Thymus (tissue), 11 donors: ENCODE data around the gene UCHL5. TPM values are rescaled to one million over a fixed set of nuclear protein-coding genes. Genes with fewer than 3 reads are reported as not detected.

Experiments used
- DNase-seq, 9 donors: peaks; one replicate each; pipeline ENCODE4 v3.0.0-alpha.2; 2013; ENCODE audit warnings: low spot score in 9 of 9, low read depth in 6 of 9, missing footprints in 1 of 9
- H3K27ac ChIP-seq, 2 donors: one replicate each; pipeline ENCODE4 v1.5.1; 2013; ENCODE audit warnings: control low read depth in 1 of 2, low read depth in 1 of 2, low read length in 1 of 2, mild to moderate bottlenecking in 1 of 2, moderate library complexity in 1 of 2
- H3K27me3 ChIP-seq, 2 donors: one replicate each; pipeline ENCODE4 v1.5.1; 2013; ENCODE audit warnings: low read length in 1 of 2; ENCODE audit not compliant: control insufficient read depth in 2 of 2, insufficient read depth in 1 of 2
- H3K36me3 ChIP-seq, 2 donors: one replicate each; pipeline ENCODE4 v1.5.1; 2013; ENCODE audit warnings: low read length in 1 of 2, mild to moderate bottlenecking in 1 of 2, moderate library complexity in 1 of 2; ENCODE audit not compliant: control insufficient read depth in 2 of 2, insufficient read depth in 2 of 2
- H3K4me1 ChIP-seq, 2 donors: one replicate each; pipeline ENCODE4 v1.5.1; 2013; ENCODE audit warnings: low read length in 2 of 2; ENCODE audit not compliant: control insufficient read depth in 2 of 2, insufficient read depth in 2 of 2
- H3K4me3 ChIP-seq, 2 donors: one replicate each; pipeline ENCODE4 v1.5.1; 2013; ENCODE audit warnings: low read length in 2 of 2, control low read depth in 1 of 2, mild to moderate bottlenecking in 1 of 2
- H3K9me3 ChIP-seq, 2 donors: one replicate each; pipeline ENCODE4 v1.5.1; 2013; ENCODE audit warnings: low read length in 1 of 2, mild to moderate bottlenecking in 1 of 2; ENCODE audit not compliant: control insufficient read depth in 2 of 2, insufficient read depth in 1 of 2
- WGBS: extraction: QIAGEN DNeasy Blood & Tissue Kit; methylation state at CpG from one replicate; pipeline ENCODE4 v1.1.7; 2013; 5-methylcytosine and 5-hydroxymethylcytosine counted together
- polyA plus RNA-seq: library from polyadenylated mRNA; stranded (reverse); fragments of 200-250 nt; gene quantifications from one replicate; pipeline ENCODE4 v1.2.3, GENCODE V29; 2013
- total RNA-seq: library from RNA; stranded (reverse); fragments of 120-200 nt; gene quantifications from one replicate; pipeline ENCODE4 v1.2.4, GENCODE V29; 2013
- donor health status: healthy.

UCHL5 gene
- total and polyA plus RNA-seq, 2 donors: 17.4 to 24.5 TPM

DNA sequence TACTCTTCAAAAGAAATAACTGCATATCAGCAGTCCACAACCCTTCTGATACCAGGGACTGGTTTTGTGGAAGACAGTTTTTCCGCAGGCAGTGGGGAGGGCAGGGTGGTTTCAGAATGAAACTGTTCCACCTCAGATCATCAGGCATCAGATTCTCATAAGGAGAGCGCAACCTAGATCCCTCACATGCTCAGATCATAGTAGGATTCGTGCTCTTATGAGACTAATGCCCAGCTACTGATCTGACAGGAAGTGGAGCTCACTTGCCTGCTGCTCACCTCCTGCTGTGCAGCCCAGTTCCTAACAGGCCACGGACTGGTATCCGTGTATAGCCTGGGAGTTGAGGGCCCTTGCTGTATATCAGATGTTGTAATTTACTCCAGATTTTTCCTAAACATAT lies 11.8 kb upstream of the UCHL5 start:
- H3K27ac ChIP-seq: no peak overlapping the region
- no peaks in the 10 kb centered on the region for H3K4me1 ChIP-seq
- peaks cover 7 to 28% of the 10 kb centered on the region in 2 donors for H3K36me3 ChIP-seq
- H3K27me3 ChIP-seq: no peaks in the 10 kb centered on the region
- DNase-seq: no peak
- no peak overlapping the region for H3K4me3 ChIP-seq
- WGBS: 94% methylated on average over 5 of the region's 5 CpGs
- H3K9me3 ChIP-seq: no peaks in the 10 kb centered on the region

DNA sequence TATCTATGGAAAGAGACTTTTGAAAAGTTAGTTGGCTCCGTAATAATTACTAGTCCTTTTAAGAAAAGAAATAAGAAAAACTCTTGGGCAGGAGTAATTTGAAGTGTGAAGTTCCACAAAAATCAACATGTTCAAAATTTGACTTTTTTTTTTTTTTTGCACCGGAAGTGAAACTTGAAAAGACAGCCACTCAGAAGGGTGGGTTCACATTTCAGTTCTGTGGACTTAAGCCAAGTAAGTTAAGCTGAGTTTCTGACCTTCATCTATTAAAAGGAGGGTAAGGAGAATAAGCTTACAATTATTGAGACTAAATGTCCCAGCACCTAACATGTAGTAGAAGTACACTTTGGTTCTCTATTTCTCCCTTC lies 11.2 kb upstream of the UCHL5 start:
- no peaks in the 10 kb centered on the region for H3K9me3 ChIP-seq
- no peak for DNase-seq
- no peaks in the 10 kb centered on the region for H3K4me1 ChIP-seq
- H3K27me3 ChIP-seq: no peaks in the 10 kb centered on the region
- no peak overlapping the region for H3K27ac ChIP-seq
- 76% methylated on average over 2 of the region's 2 CpGs for WGBS
- no peak overlapping the region for H3K4me3 ChIP-seq
- H3K36me3 ChIP-seq: peaks cover 7 to 28% of the 10 kb centered on the region in 2 donors

DNA sequence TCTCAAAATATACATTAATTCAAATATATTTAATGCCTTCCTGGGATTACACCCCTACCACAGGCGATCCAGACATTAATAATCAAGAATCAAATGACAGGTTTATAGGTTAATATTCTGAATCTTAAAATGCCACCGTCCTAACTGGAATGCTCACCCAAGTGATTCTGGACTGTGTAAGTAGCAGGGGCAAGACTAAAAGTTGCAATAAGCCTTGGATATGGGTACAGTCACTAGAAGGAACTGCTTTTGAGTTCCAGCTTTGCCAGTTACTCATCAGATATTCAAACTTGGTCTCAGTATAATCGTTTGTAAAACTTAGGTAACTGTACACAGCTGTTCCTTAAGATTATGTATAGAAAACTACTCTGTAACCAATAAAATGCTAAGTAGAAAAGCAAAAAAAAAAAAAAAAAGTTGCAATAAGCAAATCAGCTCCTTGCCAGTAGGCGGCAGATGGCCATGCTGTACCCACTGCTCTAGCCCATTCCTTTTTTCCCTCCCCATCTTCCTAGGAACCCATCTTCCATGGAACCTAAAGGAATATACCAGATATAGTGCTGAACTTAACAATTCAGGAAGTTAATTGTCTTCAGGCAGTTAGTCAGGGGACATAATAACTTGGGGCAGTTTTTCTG lies 10.7 kb upstream of the UCHL5 start:
- peaks cover 7 to 26% of the 10 kb centered on the region in 2 donors for H3K36me3 ChIP-seq
- H3K27me3 ChIP-seq: no peaks in the 10 kb centered on the region
- no peak for DNase-seq
- whole genome bisulfite sequencing: 94% methylated on average over 4 of the region's 4 CpGs
- no peak overlapping the region for H3K27ac ChIP-seq
- H3K4me3 ChIP-seq: no peak overlapping the region
- no peaks in the 10 kb centered on the region for H3K4me1 ChIP-seq
- no peaks in the 10 kb centered on the region for H3K9me3 ChIP-seq

DNA sequence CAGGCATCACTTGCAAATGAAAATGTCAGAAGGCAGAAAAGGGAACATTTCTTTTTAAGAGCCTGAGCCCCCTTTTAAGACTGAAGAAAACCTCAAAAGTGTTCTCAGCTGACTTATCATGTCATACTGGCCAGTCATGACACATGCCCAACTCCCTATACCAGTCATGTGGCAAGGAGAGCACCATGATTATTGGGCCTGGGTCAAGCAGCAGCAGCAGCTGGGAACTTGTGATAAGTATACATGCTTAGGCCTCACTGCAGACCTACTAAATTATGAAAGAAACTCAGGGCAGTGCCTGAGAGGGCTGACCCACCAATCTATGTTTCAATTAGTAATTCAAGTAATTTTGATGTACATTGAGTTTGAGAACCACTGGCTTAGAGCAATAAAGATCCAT lies 8.9 kb upstream of the UCHL5 start:
- H3K9me3 ChIP-seq: no peaks in the 10 kb centered on the region
- no peaks in the 10 kb centered on the region for H3K4me1 ChIP-seq
- no peak overlapping the region for H3K27ac ChIP-seq

DNA sequence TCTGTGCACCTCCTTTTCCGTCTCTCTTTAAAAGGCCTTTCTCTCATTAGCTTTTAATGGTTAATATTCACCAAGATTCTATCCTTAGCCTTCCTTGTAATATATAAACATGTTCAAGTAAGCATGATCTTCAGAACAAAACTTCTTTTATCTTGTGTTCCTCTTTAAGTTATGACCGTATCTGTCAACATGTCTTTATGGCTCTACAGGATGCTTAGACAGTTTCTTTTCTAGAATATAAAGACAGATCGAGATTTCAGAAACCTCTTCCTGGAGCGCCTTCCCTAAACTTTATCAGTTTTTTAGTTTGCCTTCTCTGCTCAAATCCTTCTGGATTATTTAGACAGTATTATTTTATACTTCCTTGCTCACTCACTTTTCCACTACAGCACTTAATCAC lies 7.4 kb upstream of the UCHL5 start:
- no peak for DNase-seq
- no peaks in the 10 kb centered on the region for H3K4me1 ChIP-seq

More for the DNA sequence above, 8.9 kb upstream of the UCHL5 start:
- Histone ChIP-seq H3K36me3 (peaks cover 7 to 20% of the 10 kb centered on the region in 2 donors), H3K4me3 (no peak overlapping the region), H3K27me3 (no peaks in the 10 kb centered on the region)
- DNase-seq: no peak

DNA sequence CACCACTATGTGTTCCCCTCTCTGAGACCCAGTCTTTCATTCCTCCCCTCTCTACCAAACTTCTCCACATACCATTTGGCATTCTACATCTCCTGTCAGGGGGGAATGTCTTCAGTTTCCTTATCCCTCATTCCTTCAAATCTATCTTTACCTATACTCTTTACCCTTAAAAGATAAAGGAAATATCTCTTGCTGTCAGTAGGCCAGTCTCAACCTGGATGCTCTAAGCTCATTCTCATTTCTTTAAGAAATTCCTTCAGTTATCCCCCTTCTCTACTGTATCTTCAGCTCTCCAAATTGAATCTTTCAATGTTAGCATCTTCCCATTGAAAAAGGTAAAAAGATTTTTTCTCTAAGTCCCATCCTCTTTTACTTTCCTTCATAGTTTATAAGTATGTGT lies 6.8 kb upstream of the UCHL5 start:
- Histone ChIP-seq H3K4me3 (no peak overlapping the region), H3K9me3 (no peaks in the 10 kb centered on the region), H3K27ac (no peak overlapping the region), H3K27me3 (no peaks in the 10 kb centered on the region), H3K36me3 (peaks cover 6 to 15% of the 10 kb centered on the region in 2 donors), H3K4me1 (peaks cover 0 to 2% of the 10 kb centered on the region in 2 donors)
- no peak for DNase-seq

More for the DNA sequence above, 7.4 kb upstream of the UCHL5 start:
- H3K9me3 ChIP-seq: no peaks in the 10 kb centered on the region
- peaks cover 7 to 15% of the 10 kb centered on the region in 2 donors for H3K36me3 ChIP-seq
- WGBS: 92% methylated on average over 4 of the region's 4 CpGs
- H3K27me3 ChIP-seq: no peaks in the 10 kb centered on the region
- H3K27ac ChIP-seq: no peak overlapping the region
- no peak overlapping the region for H3K4me3 ChIP-seq

DNA sequence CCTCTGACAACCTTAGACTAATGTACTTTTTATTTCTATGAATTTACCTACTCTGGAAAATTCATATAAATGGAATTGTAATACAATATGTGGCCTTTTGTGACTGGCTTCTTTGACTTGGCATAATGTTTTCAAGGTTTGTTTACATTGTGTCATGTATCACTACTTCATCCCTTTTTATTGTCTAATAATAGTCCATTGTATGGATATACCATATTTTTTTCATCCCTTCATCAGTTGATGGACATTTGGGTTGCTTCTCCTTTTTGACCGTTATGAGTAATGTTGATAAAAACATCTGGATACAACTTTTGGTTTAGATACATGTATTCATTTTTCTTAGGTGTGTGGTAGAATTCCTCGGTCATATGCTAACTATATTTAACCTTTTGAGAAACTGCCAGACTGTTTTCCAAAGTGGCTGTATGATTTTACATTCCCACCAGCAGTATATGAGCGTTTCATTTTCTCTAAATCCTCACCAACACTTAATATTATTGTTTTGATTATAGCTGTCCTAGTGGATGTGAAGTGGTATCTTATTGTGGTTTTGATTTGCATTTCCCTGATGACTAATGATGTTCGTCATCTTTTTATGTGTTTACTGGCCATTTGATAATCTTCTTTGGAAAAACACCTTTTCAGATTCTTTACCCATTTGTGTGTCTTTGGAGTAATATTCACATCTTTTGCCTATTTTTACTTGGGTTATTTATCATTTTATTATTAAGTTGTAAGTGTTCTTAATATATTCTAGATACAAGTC lies 3.7 kb upstream of the UCHL5 start:
- WGBS: 94% methylated on average over 4 of the region's 4 CpGs
- no peak for DNase-seq
- Histone ChIP-seq H3K4me3 (no peak overlapping the region), H3K27me3 (no peaks in the 10 kb centered on the region), H3K36me3 (no peaks in the 10 kb centered on the region), H3K9me3 (peaks cover 0 to 6% of the 10 kb centered on the region in 2 donors), H3K27ac (no peak overlapping the region), H3K4me1 (peaks cover 0 to 2% of the 10 kb centered on the region in 2 donors)

DNA sequence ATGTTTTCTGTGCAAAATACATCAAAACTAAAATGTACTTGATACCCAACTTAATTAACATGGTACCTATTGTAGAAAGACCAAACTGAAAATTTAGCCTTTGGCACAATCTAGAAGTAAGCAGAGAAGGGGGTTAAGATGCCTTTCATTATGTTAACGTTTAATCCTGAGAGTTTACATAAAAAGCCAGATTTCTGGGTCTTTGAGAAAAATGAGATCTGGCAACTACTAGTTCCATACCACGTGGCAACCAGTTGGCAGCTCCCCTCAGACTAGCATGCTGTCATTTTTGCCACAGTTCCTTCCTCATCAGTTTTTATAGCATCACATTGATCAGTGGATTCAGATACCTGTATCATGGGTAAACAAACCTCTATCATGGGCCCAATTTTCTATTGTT lies 1.8 kb upstream of the UCHL5 start:
- H3K27me3 ChIP-seq: no peaks in the 10 kb centered on the region
- peaks cover 0 to 6% of the 10 kb centered on the region in 2 donors for H3K4me1 ChIP-seq
- H3K36me3 ChIP-seq: no peaks in the 10 kb centered on the region
- H3K27ac ChIP-seq: peak overlapping the region in 1 of 2 donors; percentile 4
- H3K9me3 ChIP-seq: peaks cover 0 to 6% of the 10 kb centered on the region in 2 donors
- 39% methylated on average over 2 of the region's 2 CpGs for WGBS
- H3K4me3 ChIP-seq: peak overlapping the region; percentile 81 to 91
- DNase-seq: peak in 2 of 9 donors; percentile 9 to 19

DNA sequence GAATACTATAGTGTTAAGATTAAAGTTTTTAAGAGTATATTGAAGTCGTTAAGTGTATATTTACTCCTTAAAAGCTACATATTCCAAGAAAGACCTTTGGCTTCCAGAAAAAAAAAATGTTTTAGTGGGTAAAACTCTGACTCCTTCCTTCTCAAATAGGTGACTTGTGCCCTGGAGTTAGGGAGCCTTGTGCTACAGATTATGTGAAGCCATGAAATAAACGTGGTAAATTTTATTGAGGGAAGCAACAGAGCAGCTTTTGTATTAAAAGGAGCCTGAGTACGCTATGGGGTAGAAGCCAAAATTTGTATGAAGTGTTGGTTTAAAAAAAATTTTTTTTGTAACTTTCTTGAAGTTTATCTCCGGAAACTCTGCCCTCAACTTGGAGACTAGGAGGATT lies 1.2 kb upstream of the UCHL5 start:
- Histone ChIP-seq H3K27me3 (no peaks in the 10 kb centered on the region), H3K4me3 (peak overlapping the region; percentile 81 to 91), H3K9me3 (peaks cover 0 to 6% of the 10 kb centered on the region in 2 donors), H3K4me1 (peaks cover 0 to 6% of the 10 kb centered on the region in 2 donors), H3K27ac (peak overlapping the region in 1 of 2 donors; percentile 93), H3K36me3 (no peaks in the 10 kb centered on the region)
- WGBS: 31% methylated on average over 4 of the region's 4 CpGs
- DNase-seq: peak in 2 of 9 donors; percentile 10 to 21
